ENCODE results near the gene PCP4L1.

DNA sequence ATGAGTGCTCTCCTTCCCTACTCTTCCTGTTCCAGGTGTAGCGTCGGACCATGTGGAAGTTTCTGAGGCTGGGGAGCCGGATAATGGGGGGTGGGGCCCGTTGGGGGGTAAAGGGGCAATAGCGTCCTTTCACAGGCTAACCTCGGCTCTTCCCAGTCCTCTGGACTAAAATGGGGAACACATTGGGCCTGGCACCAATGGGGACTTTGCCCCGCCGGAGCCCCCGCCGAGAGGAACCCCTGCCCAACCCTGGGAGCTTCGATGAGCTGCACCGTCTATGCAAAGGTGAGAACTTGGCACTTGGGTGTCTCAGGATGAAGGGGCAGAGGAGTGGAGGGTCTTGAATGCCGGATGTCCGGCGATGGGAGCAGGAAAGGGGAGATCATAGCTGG lies 32.2 kb upstream of the PCP4L1 start:
- TF ChIP-seq CTCF (IDR thresholded peaks at IDR 0.05) (no peak), POLR2AphosphoS5 (IDR thresholded peaks at IDR 0.05) (no peak), EP300 (IDR thresholded peaks at IDR 0.05) (no peak), POLR2A (IDR thresholded peaks at IDR 0.05) (no peak)
